DOHH2 (cell line): ENCODE measurements around the gene SLC19A2.
A peak's percentile ranks its signal among the peaks of the same experiment; 100 is the strongest.
"Not testable (repeated sequence)": the region's sequence is repeated elsewhere in the genome, so short reads cannot be mapped to it uniquely, and the experiment has no call there.

ENCODE experiments used
- H3F3A ChIP-seq: fragments of 200-600 bp; sonication (generic), shearing (Covaris generic); 2 replicates; pipeline ENCODE4 v1.6.0; 2016; ENCODE audit warnings: antibody characterized with exemption, mild to moderate bottlenecking; ENCODE audit not compliant: control insufficient read depth, insufficient read depth
- H3K27ac ChIP-seq: fragments of 200-600 bp; sonication (generic); 2 replicates; pipeline ENCODE4 v1.5.1; 2014; ENCODE audit warnings: low read depth, mild to moderate bottlenecking, low read length, moderate library complexity
- H3K27me3 ChIP-seq: fragments of 200-600 bp; sonication (generic); 2 replicates; pipeline ENCODE4 v1.6.1; 2014; ENCODE audit warnings: mild to moderate bottlenecking, low read length, mixed read lengths; ENCODE audit not compliant: control insufficient read depth
- H3K36me3 ChIP-seq: fragments of 200-600 bp; sonication (generic); 2 replicates; pipeline ENCODE4 v1.6.1; 2014; ENCODE audit warnings: mild to moderate bottlenecking, low read length, moderate library complexity, mixed read lengths; ENCODE audit not compliant: control insufficient read depth
- H3K4me1 ChIP-seq: fragments of 200-600 bp; sonication (generic); 2 replicates; pipeline ENCODE4 v1.6.1; 2014; ENCODE audit warnings: mild to moderate bottlenecking, low read length, mixed read lengths; ENCODE audit not compliant: control insufficient read depth
- H3K4me2 ChIP-seq: fragments of 200-600 bp; sonication (generic); 2 replicates; pipeline ENCODE4 v1.6.0; 2014; ENCODE audit warnings: mild to moderate bottlenecking, low read length, moderate library complexity
- H3K4me3 ChIP-seq: fragments of 200-600 bp; sonication (generic); 2 replicates; pipeline ENCODE4 v1.5.1; 2014; ENCODE audit warnings: mild to moderate bottlenecking, low read length, mixed read lengths
- H3K79me2 ChIP-seq: fragments of 200-600 bp; sonication (generic); 2 replicates; pipeline ENCODE4 v1.6.1; 2014; ENCODE audit warnings: mild to moderate bottlenecking, low read length, mixed read lengths; ENCODE audit not compliant: control insufficient read depth
- H3K9me2 ChIP-seq: fragments of 200-600 bp; sonication (generic); replicated peaks from 2 replicates; pipeline ENCODE4 v1.6.1; 2014; ENCODE audit warnings: mild to moderate bottlenecking, low read length, mixed read lengths; ENCODE audit not compliant: control insufficient read depth
- H3K9me3 ChIP-seq: fragments of 200-600 bp; sonication (generic); 2 replicates; pipeline ENCODE4 v1.6.1; 2014; ENCODE audit warnings: antibody characterized with exemption, low read length, mixed read lengths; ENCODE audit not compliant: control insufficient read depth, insufficient read depth
- H4K20me1 ChIP-seq: fragments of 200-600 bp; sonication (generic); 2 replicates; pipeline ENCODE4 v1.6.0; 2014; ENCODE audit warnings: low read depth, mild to moderate bottlenecking, antibody characterized with exemption, low read length, moderate library complexity; ENCODE audit not compliant: control insufficient read depth, insufficient read depth
- EZH2phosphoT487 ChIP-seq: fragments of 200-600 bp; sonication (generic); IDR thresholded peaks from 2 replicates; pipeline ENCODE4 v1.6.1; 2017; ENCODE audit warnings: borderline replicate concordance, mild to moderate bottlenecking, antibody characterized with exemption, low read length, moderate library complexity, mixed read lengths
- TF ChIP-seq, protein P1 (sequence below): fragments of 200-600 bp; sonication (generic); IDR thresholded peaks from one replicate; pipeline ENCODE4 v1.5.1; 2014; ENCODE audit warnings: antibody characterized with exemption, mild to moderate bottlenecking, low read depth, low read length; ENCODE audit not compliant: poor library complexity, severe bottlenecking

Gene SLC19A2, protein sequence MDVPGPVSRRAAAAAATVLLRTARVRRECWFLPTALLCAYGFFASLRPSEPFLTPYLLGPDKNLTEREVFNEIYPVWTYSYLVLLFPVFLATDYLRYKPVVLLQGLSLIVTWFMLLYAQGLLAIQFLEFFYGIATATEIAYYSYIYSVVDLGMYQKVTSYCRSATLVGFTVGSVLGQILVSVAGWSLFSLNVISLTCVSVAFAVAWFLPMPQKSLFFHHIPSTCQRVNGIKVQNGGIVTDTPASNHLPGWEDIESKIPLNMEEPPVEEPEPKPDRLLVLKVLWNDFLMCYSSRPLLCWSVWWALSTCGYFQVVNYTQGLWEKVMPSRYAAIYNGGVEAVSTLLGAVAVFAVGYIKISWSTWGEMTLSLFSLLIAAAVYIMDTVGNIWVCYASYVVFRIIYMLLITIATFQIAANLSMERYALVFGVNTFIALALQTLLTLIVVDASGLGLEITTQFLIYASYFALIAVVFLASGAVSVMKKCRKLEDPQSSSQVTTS

DNA sequence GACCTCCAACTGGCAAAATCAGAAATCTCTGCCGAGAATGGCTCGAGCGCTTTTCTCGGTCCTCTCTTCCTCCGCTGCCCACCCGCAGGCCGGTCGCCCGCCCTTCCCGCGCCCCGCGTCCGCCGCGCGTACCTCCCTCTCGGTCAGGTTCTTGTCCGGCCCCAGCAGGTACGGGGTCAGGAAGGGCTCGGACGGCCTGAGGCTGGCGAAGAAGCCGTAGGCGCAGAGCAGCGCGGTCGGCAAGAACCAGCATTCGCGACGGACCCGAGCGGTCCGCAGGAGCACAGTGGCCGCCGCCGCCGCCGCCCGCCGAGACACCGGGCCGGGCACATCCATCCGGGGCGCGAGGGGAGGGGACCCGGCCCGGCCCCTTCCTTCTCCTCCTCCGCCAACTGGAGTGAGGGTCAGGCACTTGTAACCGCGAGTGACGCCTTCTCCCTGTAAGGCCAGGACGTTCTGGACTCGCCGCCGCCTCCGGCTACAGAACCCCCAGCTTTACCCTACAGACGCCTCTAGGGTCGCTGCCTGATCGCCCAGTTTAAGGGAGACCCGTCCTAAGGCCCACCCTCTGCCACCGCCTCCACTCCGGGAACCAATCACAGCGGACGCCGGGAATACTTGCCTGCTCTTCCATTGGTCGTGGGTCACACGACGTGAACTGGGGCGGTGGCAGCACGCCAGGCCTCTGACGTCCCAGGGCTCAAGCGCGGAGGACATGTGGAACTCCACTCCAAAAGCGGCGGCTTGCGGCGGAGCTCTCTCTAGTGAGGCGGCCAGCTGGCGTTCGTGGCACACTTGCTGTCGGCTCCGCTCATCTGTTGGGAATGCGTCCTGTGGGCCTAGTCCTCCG lies at the start of gene SLC19A2:
Gene SLC19A2 (minus strand): TSS at position 514 of the 850 bp plus-strand sequence. CDS start 178 bp downstream, at position 336.
- Histone ChIP-seq H3K4me1 (peaks cover 30% of the 10 kb centered on the region), H4K20me1 (no peaks in the 10 kb centered on the region)
- TF ChIP-seq, protein P1, sequence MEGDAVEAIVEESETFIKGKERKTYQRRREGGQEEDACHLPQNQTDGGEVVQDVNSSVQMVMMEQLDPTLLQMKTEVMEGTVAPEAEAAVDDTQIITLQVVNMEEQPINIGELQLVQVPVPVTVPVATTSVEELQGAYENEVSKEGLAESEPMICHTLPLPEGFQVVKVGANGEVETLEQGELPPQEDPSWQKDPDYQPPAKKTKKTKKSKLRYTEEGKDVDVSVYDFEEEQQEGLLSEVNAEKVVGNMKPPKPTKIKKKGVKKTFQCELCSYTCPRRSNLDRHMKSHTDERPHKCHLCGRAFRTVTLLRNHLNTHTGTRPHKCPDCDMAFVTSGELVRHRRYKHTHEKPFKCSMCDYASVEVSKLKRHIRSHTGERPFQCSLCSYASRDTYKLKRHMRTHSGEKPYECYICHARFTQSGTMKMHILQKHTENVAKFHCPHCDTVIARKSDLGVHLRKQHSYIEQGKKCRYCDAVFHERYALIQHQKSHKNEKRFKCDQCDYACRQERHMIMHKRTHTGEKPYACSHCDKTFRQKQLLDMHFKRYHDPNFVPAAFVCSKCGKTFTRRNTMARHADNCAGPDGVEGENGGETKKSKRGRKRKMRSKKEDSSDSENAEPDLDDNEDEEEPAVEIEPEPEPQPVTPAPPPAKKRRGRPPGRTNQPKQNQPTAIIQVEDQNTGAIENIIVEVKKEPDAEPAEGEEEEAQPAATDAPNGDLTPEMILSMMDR = peak; percentile 17
- TF ChIP-seq EZH2phosphoT487 = no peak

DNA sequence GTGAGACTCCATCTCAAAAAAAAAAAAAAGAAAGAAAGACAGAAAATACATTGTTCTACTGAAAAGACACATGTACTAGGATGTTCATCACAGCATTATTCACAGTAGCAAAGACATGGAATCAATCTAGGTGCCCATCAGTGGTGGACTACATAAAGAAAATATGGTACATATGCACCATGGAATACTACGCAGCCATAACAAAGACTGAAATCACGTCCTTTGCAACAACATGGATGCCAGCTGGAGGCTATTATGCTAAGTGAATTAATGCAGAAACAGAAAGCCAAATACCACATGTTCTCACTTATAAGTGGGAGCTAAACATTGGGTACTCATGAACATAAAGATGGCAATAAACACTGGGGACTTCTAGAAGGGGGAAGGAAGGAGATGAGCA lies 48.9 kb upstream of the SLC19A2 start:
- H3K9me3 ChIP-seq = no peaks in the 10 kb centered on the region
- no peak overlapping the region for H3K4me2 ChIP-seq
- TF ChIP-seq, protein P1 = no peak
- TF ChIP-seq EZH2phosphoT487 = no peak
- H3F3A ChIP-seq = no peaks in the 10 kb centered on the region
- H3K9me2 ChIP-seq = no peaks in the 10 kb centered on the region
- H3K27ac ChIP-seq = no peak overlapping the region
- H3K36me3 ChIP-seq = no peaks in the 10 kb centered on the region
- H3K4me3 ChIP-seq = no peak overlapping the region
- peaks cover 17% of the 10 kb centered on the region for H3K27me3 ChIP-seq
- no peaks in the 10 kb centered on the region for H4K20me1 ChIP-seq
- H3K4me1 ChIP-seq = no peaks in the 10 kb centered on the region
- H3K79me2 ChIP-seq = no peaks in the 10 kb centered on the region

More for the DNA sequence above, at the start of gene SLC19A2:
- no peak within 1 kb of the TSS for H3K27ac ChIP-seq
- H3K27me3 ChIP-seq = no peaks in the 10 kb centered on the region
- H3K9me2 ChIP-seq = no peaks in the 10 kb centered on the region
- H3F3A ChIP-seq = no peaks in the 10 kb centered on the region
- H3K36me3 ChIP-seq = peaks cover 5% of the 10 kb centered on the region; the same call in 1 of the 2 replicates
- H3K9me3 ChIP-seq = no peaks in the 10 kb centered on the region
- H3K79me2 ChIP-seq = peaks cover 46% of the 10 kb centered on the region
- H3K4me3 ChIP-seq = peak within 1 kb of the TSS; percentile 85
- H3K4me2 ChIP-seq = peak within 1 kb of the TSS; percentile 76

DNA sequence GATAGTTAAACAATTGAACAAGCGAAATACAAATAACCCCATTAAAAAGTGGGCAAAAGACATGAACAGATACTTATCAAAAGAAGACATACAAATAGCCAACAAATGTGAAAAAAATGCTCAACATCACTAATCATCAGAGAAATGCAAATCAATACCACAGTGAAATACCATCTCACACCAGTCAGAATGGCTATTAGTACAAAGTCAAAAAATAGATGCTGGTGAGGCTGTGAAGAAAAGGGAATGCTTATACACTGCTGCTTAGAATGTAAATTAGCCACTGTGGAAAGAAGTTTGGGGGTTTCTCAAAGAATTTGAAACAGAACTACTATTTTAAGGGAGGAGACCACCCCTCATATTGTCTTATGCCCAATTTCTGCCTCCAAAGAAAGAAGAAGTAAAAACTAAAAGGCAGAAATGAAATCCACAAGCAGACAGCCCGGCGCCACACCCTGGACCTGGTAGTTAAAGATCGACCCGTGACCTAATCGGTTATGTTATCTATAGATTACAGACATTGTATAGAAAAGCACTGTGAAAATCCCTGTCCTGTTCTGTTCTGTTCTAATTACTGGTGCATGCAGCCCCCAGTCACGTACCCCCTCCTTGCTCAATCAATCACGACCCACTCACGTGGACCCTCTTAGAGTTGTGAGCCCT lies 47.9 kb upstream of the SLC19A2 start:
- not testable (repeated sequence) for H3K79me2 ChIP-seq, H4K20me1 ChIP-seq, H3K4me3 ChIP-seq, H3K27ac ChIP-seq, H3F3A ChIP-seq, H3K4me1 ChIP-seq, H3K36me3 ChIP-seq, H3K9me3 ChIP-seq, H3K4me2 ChIP-seq, H3K9me2 ChIP-seq
- H3K27me3 ChIP-seq = peaks cover 26% of the 10 kb centered on the region
